ENCODE data around the gene ATP6V1B1.

DNA sequence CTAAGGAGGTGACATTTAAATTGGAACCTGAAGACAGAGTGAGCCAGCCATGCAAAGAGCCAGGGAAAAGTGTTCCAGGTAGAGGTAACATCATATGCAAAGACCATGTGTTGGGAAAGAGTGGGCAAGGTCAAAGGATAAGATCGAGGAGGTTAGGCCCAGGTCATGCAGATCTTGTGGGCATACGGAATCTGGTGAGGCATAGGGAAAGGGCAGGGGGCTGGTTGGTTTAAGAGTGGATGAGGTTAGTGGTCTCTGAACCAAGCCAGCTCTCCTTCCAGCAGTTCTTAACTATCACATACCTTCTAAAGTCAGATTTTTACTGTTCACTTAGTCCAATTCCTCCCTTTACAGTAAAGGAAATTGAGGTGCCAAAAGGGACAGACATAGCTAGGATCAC lies 45.7 kb downstream of the ATP6V1B1 start:
- TF ChIP-seq, protein P1, sequence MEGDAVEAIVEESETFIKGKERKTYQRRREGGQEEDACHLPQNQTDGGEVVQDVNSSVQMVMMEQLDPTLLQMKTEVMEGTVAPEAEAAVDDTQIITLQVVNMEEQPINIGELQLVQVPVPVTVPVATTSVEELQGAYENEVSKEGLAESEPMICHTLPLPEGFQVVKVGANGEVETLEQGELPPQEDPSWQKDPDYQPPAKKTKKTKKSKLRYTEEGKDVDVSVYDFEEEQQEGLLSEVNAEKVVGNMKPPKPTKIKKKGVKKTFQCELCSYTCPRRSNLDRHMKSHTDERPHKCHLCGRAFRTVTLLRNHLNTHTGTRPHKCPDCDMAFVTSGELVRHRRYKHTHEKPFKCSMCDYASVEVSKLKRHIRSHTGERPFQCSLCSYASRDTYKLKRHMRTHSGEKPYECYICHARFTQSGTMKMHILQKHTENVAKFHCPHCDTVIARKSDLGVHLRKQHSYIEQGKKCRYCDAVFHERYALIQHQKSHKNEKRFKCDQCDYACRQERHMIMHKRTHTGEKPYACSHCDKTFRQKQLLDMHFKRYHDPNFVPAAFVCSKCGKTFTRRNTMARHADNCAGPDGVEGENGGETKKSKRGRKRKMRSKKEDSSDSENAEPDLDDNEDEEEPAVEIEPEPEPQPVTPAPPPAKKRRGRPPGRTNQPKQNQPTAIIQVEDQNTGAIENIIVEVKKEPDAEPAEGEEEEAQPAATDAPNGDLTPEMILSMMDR (conservative IDR thresholded peaks at IDR 0.05; ENCODE audit: low read length): no peak
- TF ChIP-seq EZH2phosphoT487 (IDR thresholded peaks at IDR 0.05; ENCODE audit: borderline replicate concordance): no peak

Data from Loucy (cell line).